GM20000 (cell line): ENCODE data around the gene PROX2.

ENCODE experiments used
- DNase-seq: peaks from one replicate; pipeline ENCODE4 v3.0.0; 2012; ENCODE audit warnings: low spot score
- CTCF ChIP-seq: IDR thresholded peaks from 2 replicates; pipeline ENCODE4 v1.5.1; 2012; ENCODE audit warnings: mild to moderate bottlenecking, control low read depth; ENCODE audit errors: extremely low read depth, missing control alignments

The PROX2 gene

DNA sequence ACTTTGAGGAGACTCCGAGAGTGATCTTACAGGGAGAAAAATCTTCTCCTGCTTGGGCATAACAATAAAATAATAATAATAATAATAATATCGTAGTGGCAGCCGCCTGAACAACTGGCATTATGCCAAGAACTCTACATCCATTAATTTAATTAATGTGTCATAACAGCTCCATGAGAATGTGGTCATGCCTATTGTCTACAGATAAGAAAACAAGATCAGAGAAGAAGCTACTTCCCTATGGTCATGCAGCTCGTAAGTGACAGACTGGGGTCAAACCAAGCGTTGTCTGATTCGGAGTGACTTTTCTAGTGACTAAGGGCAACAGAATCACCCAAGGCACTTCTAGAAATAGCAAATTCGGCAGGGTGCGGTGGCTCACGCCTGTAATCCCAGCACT is 11.7 kb downstream of the PROX2 start:
- TF ChIP-seq CTCF, result no peak
- no peak for DNase-seq

DNA sequence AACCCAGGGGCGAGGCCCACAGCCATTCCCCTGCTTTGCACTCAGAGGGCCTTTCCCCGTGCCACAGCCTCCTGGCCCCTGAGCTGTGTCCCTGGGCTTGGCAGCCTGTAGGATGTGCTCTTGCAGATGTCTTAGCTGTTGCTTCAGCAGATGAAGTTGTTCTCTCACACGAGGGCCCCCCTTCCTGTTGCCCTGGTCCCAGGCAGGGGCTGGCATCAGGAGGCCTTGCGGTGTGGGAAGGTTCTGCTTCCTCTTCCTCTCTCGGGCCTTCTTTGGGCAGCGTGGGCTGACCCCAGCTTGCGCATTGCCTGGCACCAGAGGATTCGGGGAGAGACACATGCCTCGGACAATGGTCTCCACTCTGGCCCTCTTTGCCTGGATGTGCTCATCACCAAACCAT is 12.7 kb downstream of the PROX2 start:
- no peak for DNase-seq
- no peak for TF ChIP-seq CTCF

- DNase-seq, result no peak
- TF ChIP-seq CTCF, result no peak
Measured at GRCh38 chr14:74861734-74862090, 14.2 kb downstream of the PROX2 start.

DNA sequence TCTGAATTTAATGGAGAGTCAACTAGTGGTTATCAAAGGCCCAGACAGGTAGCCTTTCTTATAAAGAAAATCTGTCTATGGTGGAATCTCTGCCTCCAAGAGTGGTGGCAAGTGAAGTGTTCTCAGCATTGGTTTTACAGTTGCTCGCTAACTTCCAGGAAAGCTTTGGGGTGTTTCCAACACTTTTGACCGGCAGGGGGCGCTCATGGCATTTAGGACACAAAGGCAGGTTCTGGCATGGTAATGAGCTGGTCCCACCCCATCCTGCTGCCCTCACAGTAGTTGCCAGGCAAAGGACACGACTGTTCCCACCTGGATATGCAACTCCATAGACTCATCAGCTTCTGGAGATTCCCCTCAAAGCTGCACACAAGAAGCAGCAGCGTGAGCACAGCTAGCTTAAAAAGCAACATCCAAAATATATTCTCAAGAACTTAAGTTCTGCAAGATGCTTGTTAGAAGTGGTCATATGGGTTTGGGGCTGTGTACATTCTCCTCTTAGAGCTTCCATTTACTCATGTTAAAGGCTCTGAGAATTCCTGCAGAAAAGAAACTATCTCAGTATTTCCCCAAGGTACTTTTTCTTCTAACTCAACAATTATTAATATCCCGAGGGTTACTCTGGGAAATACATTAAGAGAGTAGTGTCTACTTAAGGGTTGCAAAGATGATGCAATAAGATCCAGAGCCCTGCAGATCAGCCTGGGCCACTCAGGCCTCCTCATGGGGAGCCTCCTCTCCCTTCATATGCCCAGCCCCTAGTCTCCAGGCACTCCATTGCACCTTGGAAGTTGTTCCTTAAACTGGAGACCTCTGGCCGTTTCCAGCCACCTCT is 14.8 kb downstream of the PROX2 start:
- peak; percentile 78 for TF ChIP-seq CTCF
- DNase-seq, result peak; percentile 76

DNA sequence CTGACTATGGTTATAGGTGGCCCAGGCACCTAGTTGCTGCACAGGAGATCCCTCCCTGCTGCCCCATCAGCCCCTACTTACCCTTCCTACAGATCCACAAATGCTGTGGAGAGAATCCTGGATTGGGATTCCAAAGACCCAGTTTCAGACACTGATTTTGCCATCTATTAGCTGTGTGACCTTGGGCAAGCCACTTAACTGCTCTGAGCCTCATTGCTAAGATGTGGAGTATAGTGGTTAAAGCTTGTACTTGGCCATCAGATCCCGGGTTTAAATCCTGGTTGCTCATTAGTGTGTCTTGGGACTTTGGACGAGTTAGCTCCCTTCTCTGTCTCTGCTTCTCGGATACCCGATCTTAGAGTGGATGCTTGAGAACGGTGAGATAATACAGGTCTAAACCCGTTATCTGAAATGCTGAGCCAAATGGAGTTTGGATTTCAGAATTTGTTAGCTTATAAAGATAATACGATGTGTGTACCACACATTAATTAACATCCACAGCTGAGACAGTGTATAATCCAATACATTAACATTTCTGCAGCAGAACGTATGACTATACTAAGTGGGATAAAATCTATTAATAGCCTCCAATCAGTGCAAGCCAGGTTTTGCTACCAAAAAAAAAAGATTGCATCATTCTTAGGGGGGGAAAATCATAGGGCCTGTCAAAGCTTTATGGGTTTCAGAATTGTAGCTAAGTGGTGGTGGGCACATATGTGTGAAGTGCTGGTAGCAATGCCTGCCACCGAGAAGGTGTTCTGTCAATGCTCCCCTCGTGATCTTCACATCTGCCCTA is 16.0 kb downstream of the PROX2 start:
- no peak for TF ChIP-seq CTCF
- DNase-seq, result no peak

DNA sequence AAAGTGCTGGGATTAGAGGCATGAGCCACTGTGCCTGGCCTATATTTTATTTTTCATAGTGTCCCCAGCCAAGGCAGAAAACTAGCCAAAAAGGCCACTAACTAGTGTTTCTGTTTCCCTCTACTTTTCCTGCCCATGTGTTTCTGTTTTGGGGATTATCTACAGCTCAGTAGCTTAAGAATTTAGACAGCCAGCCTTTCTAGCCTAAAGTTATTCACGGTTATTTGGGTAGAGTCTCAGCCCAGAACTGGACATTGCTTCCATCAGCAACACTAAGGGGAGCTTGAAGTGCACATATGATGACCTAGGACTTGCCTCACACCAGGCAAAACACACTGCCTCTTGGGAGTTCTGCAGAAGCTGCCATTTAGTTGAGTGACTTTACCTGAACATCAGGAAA is 17.9 kb downstream of the PROX2 start:
- no peak for DNase-seq
- TF ChIP-seq CTCF, result no peak

DNA sequence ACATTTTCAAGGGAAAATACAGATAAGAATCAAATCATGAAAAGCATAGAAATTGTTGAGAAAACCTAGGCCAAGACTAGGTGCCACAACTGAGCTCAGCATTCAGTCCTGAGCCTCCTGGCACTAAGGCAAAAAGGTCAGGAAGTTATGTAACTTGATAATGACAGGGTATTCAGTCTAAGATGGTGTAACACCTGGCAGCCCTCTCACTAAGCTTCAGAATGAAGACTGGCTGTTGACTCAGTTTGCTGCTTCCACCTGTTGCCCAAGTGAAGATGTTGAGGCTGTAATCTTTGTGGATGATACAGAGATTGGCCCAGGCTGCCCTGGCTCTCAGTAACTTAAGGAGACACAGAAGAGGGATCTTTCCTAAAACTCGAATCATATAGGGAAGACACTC is 19.6 kb downstream of the PROX2 start:
- no peak for TF ChIP-seq CTCF
- no peak for DNase-seq
